ENCODE measurements around the gene GLT6D1.

Gene GLT6D1

DNA sequence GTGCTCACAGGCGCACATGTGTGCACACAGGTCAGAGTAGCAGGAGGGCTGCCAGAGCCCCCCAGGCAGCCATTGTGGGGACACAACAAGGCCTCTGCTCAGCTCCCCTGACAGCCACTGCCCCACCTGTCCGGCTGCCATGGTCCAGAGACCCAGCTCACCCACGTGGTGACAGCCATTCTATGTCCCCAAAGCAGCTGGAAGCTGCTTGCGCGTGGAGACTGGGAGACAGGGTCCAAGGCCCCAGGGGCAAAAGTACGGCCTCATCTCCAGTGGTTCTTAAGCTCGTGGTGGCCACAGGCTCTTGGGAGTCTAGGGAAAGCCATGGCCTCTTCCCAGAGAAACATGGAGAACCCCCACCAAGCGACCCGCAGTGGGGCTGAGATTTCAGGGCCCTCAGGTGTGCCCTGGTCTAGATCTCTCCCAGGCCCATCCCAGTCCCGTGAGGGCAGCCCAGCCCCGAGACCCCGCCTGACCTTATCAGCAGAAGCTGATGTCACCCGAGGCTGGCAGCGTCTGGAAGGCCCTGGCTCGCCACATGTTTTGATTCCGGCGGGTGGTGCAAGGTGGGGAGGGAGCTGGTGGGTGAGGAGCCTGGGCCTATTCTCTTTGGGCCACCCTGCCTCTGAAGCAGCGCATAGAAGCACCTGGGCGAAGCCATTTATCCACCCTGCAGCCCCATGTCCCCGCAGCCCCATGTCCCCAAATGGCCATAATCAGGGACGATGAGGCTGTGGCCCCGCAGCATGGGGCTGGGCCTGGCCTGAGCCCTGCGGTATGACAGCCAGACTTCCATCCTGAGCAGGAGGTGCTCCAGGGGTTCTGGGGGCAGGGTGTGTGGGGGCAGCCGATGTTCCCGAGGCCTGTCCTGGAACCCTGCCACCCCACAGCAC lies 31.7 kb downstream of the GLT6D1 start:
- H3K27ac ChIP-seq (ENCODE audit: low read depth, low read length): no peak overlapping the region
- no peak overlapping the region for H3K9ac ChIP-seq (ENCODE audit: low read length)
- no peaks in the 10 kb centered on the region for H3K36me3 ChIP-seq (ENCODE audit: low read length)
- no peak for TF ChIP-seq EZH2phosphoT487 (conservative IDR thresholded peaks at IDR 0.05; ENCODE audit: low read length)
- TF ChIP-seq, protein P1, sequence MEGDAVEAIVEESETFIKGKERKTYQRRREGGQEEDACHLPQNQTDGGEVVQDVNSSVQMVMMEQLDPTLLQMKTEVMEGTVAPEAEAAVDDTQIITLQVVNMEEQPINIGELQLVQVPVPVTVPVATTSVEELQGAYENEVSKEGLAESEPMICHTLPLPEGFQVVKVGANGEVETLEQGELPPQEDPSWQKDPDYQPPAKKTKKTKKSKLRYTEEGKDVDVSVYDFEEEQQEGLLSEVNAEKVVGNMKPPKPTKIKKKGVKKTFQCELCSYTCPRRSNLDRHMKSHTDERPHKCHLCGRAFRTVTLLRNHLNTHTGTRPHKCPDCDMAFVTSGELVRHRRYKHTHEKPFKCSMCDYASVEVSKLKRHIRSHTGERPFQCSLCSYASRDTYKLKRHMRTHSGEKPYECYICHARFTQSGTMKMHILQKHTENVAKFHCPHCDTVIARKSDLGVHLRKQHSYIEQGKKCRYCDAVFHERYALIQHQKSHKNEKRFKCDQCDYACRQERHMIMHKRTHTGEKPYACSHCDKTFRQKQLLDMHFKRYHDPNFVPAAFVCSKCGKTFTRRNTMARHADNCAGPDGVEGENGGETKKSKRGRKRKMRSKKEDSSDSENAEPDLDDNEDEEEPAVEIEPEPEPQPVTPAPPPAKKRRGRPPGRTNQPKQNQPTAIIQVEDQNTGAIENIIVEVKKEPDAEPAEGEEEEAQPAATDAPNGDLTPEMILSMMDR (IDR thresholded peaks at IDR 0.05; ENCODE audit: insufficient read depth, low read length, poor library complexity, severe bottlenecking): no peak
- no peak overlapping the region for H3K4me3 ChIP-seq (ENCODE audit: insufficient read depth, low read length, poor library complexity, severe bottlenecking)
- H4K20me1 ChIP-seq (ENCODE audit: low read depth, low read length): no peaks in the 10 kb centered on the region
- H3K79me2 ChIP-seq (ENCODE audit: insufficient read depth, low read length): no peaks in the 10 kb centered on the region
- no peak overlapping the region for H3K4me2 ChIP-seq (ENCODE audit: low read depth, low read length, poor library complexity, severe bottlenecking)
- H3F3A ChIP-seq (ENCODE audit: insufficient read depth): no peaks in the 10 kb centered on the region
- no peaks in the 10 kb centered on the region for H3K27me3 ChIP-seq (ENCODE audit: low read length)
- H3K9me3 ChIP-seq (ENCODE audit: insufficient read depth, low read length): no peaks in the 10 kb centered on the region
- H2AFZ ChIP-seq (ENCODE audit: low read depth, low read length, severe bottlenecking): no peak overlapping the region
- H3K9me2 ChIP-seq (replicated peaks; ENCODE audit: insufficient read depth, low read length): no peaks in the 10 kb centered on the region

DNA sequence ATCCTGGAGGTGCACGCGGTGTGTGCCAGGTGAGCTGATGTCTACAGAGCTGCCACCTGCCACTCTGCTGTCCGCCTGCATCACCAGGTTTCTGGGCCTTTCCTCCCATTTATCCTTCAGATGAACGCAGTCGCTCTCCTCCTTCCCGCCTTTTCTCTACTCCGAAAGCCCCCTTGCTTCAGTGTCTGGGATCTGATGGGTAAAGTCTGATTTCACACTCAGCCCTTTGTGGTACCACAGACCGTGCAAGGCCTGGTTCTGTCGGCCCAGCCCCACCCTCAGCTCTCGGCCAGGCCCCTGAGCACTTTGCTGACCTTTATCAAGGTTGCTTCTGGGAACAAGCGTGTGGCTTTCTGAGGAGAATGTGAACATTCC lies 32.5 kb downstream of the GLT6D1 start:
- H3K9me3 ChIP-seq (ENCODE audit: insufficient read depth, low read length): no peaks in the 10 kb centered on the region
- TF ChIP-seq, protein P1 (IDR thresholded peaks at IDR 0.05; ENCODE audit: insufficient read depth, low read length, poor library complexity, severe bottlenecking): no peak
- no peak for TF ChIP-seq EZH2phosphoT487 (conservative IDR thresholded peaks at IDR 0.05; ENCODE audit: low read length)
- no peaks in the 10 kb centered on the region for H3F3A ChIP-seq (ENCODE audit: insufficient read depth)
- no peak overlapping the region for H3K27ac ChIP-seq (ENCODE audit: low read depth, low read length)
- H3K4me2 ChIP-seq (ENCODE audit: low read depth, low read length, poor library complexity, severe bottlenecking): no peak overlapping the region
- no peaks in the 10 kb centered on the region for H3K9me2 ChIP-seq (replicated peaks; ENCODE audit: insufficient read depth, low read length)
- no peaks in the 10 kb centered on the region for H3K79me2 ChIP-seq (ENCODE audit: insufficient read depth, low read length)
- no peaks in the 10 kb centered on the region for H4K20me1 ChIP-seq (ENCODE audit: low read depth, low read length)
- no peaks in the 10 kb centered on the region for H3K36me3 ChIP-seq (ENCODE audit: low read length)
- H3K27me3 ChIP-seq (ENCODE audit: low read length): no peaks in the 10 kb centered on the region
- no peak overlapping the region for H3K9ac ChIP-seq (ENCODE audit: low read length)
- H2AFZ ChIP-seq (ENCODE audit: low read depth, low read length, severe bottlenecking): no peak overlapping the region
- H3K4me3 ChIP-seq (ENCODE audit: insufficient read depth, low read length, poor library complexity, severe bottlenecking): no peak overlapping the region

DNA sequence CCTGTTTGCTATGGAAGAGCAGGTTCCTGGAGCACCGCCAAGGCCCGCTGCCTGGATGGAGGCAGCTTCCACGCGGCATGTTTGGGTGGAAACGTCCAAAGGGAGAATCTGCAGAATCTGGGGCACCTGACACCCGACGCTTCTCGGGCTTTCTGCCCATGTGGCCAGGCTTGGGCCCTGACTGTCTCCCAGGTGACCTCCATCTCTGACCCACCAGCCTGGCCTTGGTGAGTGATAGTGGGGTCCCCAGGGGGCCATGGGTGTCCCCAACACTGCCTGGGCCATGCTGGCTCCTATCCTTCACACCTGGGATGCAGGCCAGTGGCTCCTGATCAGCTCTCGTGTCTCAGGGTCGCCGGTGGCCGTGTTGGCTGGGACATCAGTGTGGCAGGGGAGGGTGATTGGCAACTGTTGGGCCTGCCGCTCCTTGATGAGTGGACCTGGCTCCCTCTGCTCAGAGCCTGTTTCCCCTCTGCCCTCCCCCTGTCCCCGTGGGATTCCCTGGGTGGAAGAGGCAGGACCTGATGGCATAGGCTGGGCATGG lies 34.0 kb downstream of the GLT6D1 start:
- no peak overlapping the region for H2AFZ ChIP-seq (ENCODE audit: low read depth, low read length, severe bottlenecking)
- H3K27me3 ChIP-seq (ENCODE audit: low read length): no peaks in the 10 kb centered on the region
- no peaks in the 10 kb centered on the region for H3K9me2 ChIP-seq (replicated peaks; ENCODE audit: insufficient read depth, low read length)
- no peak overlapping the region for H3K27ac ChIP-seq (ENCODE audit: low read depth, low read length)
- no peaks in the 10 kb centered on the region for H3K36me3 ChIP-seq (ENCODE audit: low read length)
- H3K79me2 ChIP-seq (ENCODE audit: insufficient read depth, low read length): no peaks in the 10 kb centered on the region
- no peak overlapping the region for H3K4me2 ChIP-seq (ENCODE audit: low read depth, low read length, poor library complexity, severe bottlenecking)
- no peaks in the 10 kb centered on the region for H3K9me3 ChIP-seq (ENCODE audit: insufficient read depth, low read length)
- H4K20me1 ChIP-seq (ENCODE audit: low read depth, low read length): no peaks in the 10 kb centered on the region
- TF ChIP-seq, protein P1 (IDR thresholded peaks at IDR 0.05; ENCODE audit: insufficient read depth, low read length, poor library complexity, severe bottlenecking): no peak
- TF ChIP-seq EZH2phosphoT487 (conservative IDR thresholded peaks at IDR 0.05; ENCODE audit: low read length): no peak
- no peak overlapping the region for H3K4me3 ChIP-seq (ENCODE audit: insufficient read depth, low read length, poor library complexity, severe bottlenecking)
- H3K9ac ChIP-seq (ENCODE audit: low read length): no peak overlapping the region
- no peaks in the 10 kb centered on the region for H3F3A ChIP-seq (ENCODE audit: insufficient read depth)

Data from SU-DHL-6 (cell line).